Retinal pigment epithelial cell (primary cell): ENCODE measurements around the gene DPY19L3.

Experiments
- DNase-seq: peaks from one replicate; pipeline ENCODE4 v3.0.0-alpha.2; 2010; ENCODE audit warnings: low read depth
- H3K4me3 ChIP-seq: 2 replicates; pipeline ENCODE4 v1.5.1; 2011; ENCODE audit warnings: mild to moderate bottlenecking, low read length, control low read depth, moderate library complexity
- CTCF ChIP-seq: conservative IDR thresholded peaks from 2 replicates; pipeline ENCODE4 v1.5.1; 2011; ENCODE audit warnings: low read depth, low read length, control low read depth, inconsistent platforms

The DPY19L3 gene

GRCh38 chr19:32396046-32396652 is 9.4 kb upstream of the DPY19L3 start:
- DNase-seq, result no peak
- TF ChIP-seq CTCF, result no peak
- no peak overlapping the region for H3K4me3 ChIP-seq

GRCh38 chr19:32397671-32398101 is 7.9 kb upstream of the DPY19L3 start:
- no peak for TF ChIP-seq CTCF
- H3K4me3 ChIP-seq, result no peak overlapping the region
- no peak for DNase-seq

GRCh38 chr19:32401992-32402391 is 3.6 kb upstream of the DPY19L3 start:
- no peak for TF ChIP-seq CTCF
- H3K4me3 ChIP-seq, result no peak overlapping the region
- no peak for DNase-seq

GRCh38 chr19:32403291-32403995 is 2.1 kb upstream of the DPY19L3 start:
- no peak overlapping the region for H3K4me3 ChIP-seq
- TF ChIP-seq CTCF, result no peak
- no peak for DNase-seq

- no peak for DNase-seq
- no peak for TF ChIP-seq CTCF
- peak overlapping the region; percentile 77 for H3K4me3 ChIP-seq
Measured at GRCh38 chr19:32404213-32404932, 1.2 kb upstream of the DPY19L3 start.

GRCh38 chr19:32404933-32405430 is 588 bp upstream of the DPY19L3 start:
- DNase-seq, result no peak
- H3K4me3 ChIP-seq, result peak overlapping the region; percentile 77

More at GRCh38 chr19:32404933-32405430, 588 bp upstream of the DPY19L3 start:
- TF ChIP-seq CTCF, result no peak
